ENCODE data around the gene C7.
"Not testable (repeated sequence)": the region's sequence is repeated elsewhere in the genome, so short reads cannot be mapped to it uniquely, and the experiment has no call there.

The C7 gene

GRCh38 chr5:40909264-40909663, at the start of gene C7:
Gene C7, plus strand, starts transcription at chr5:40909497. Its CDS starts 114 bp downstream, at chr5:40909611.
- no peak for TF ChIP-seq Cebpa-rat (IDR thresholded peaks at IDR 0.05)
- Histone ChIP-seq H3K27ac (no peak within 1 kb of the TSS), H3K4me3 (no peak within 1 kb of the TSS), H3K9ac (no peak within 1 kb of the TSS), H3K36me3 (no peaks in the 10 kb centered on the region), H3K4me1 (no peaks in the 10 kb centered on the region), H3K9me3 (no peaks in the 10 kb centered on the region), H3K4me2 (no peak within 1 kb of the TSS), H3K27me3 (no peaks in the 10 kb centered on the region), H4K20me1 (no peaks in the 10 kb centered on the region)

GRCh38 chr5:40860711-40861110, 48.6 kb upstream of the C7 start:
- H3K36me3 ChIP-seq, result no peaks in the 10 kb centered on the region
- no peak for TF ChIP-seq Cebpa-rat (IDR thresholded peaks at IDR 0.05)
- H3K9me3 ChIP-seq, result peaks cover 24% of the 10 kb centered on the region
- H3K4me2 ChIP-seq, result no peak overlapping the region
- no peaks in the 10 kb centered on the region for H3K4me1 ChIP-seq
- H4K20me1 ChIP-seq, result no peaks in the 10 kb centered on the region
- H3K4me3 ChIP-seq, result no peak overlapping the region
- no peaks in the 10 kb centered on the region for H3K27me3 ChIP-seq
- H3K9ac ChIP-seq, result no peak overlapping the region
- no peak overlapping the region for H3K27ac ChIP-seq

GRCh38 chr5:40865004-40865403, 44.3 kb upstream of the C7 start:
- not testable (repeated sequence) for H3K4me3 ChIP-seq, H3K27ac ChIP-seq, H3K9ac ChIP-seq, H3K4me1 ChIP-seq, H3K4me2 ChIP-seq, H3K27me3 ChIP-seq, H4K20me1 ChIP-seq, H3K36me3 ChIP-seq
- peaks cover 28% of the 10 kb centered on the region for H3K9me3 ChIP-seq

- H3K36me3 ChIP-seq, result no peaks in the 10 kb centered on the region
- no peaks in the 10 kb centered on the region for H3K27me3 ChIP-seq
- no peak overlapping the region for H3K9ac ChIP-seq
- H3K27ac ChIP-seq, result no peak overlapping the region
- no peak for TF ChIP-seq Cebpa-rat (IDR thresholded peaks at IDR 0.05)
- H4K20me1 ChIP-seq, result no peaks in the 10 kb centered on the region
- H3K4me2 ChIP-seq, result no peak overlapping the region
- H3K4me1 ChIP-seq, result no peaks in the 10 kb centered on the region
- H3K4me3 ChIP-seq, result no peak overlapping the region
- H3K9me3 ChIP-seq, result peaks cover 28% of the 10 kb centered on the region
Observed at GRCh38 chr5:40866844-40867243, 42.5 kb upstream of the C7 start.

- no peaks in the 10 kb centered on the region for H3K27me3 ChIP-seq
- H3K9ac ChIP-seq, result no peak overlapping the region
- H3K4me1 ChIP-seq, result no peaks in the 10 kb centered on the region
- H3K4me2 ChIP-seq, result no peak overlapping the region
- no peaks in the 10 kb centered on the region for H3K36me3 ChIP-seq
- TF ChIP-seq Cebpa-rat (IDR thresholded peaks at IDR 0.05), result no peak
- no peak overlapping the region for H3K27ac ChIP-seq
- H3K4me3 ChIP-seq, result no peak overlapping the region
- no peaks in the 10 kb centered on the region for H4K20me1 ChIP-seq
- peaks cover 17% of the 10 kb centered on the region for H3K9me3 ChIP-seq
Observed at GRCh38 chr5:40869384-40869783, 39.9 kb upstream of the C7 start.

- H3K4me1 ChIP-seq, result no peaks in the 10 kb centered on the region
- no peaks in the 10 kb centered on the region for H3K36me3 ChIP-seq
- no peak overlapping the region for H3K9ac ChIP-seq
- no peak for TF ChIP-seq Cebpa-rat (IDR thresholded peaks at IDR 0.05)
- H3K4me3 ChIP-seq, result no peak overlapping the region
- H3K27ac ChIP-seq, result no peak overlapping the region
- H4K20me1 ChIP-seq, result no peaks in the 10 kb centered on the region
- H3K9me3 ChIP-seq, result no peaks in the 10 kb centered on the region; the same call in 1 of the 2 replicates
- H3K4me2 ChIP-seq, result no peak overlapping the region
- H3K27me3 ChIP-seq, result no peaks in the 10 kb centered on the region
Observed at GRCh38 chr5:40871177-40871576, 38.1 kb upstream of the C7 start.

- H3K9me3 ChIP-seq, H4K20me1 ChIP-seq, H3K27me3 ChIP-seq, H3K4me3 ChIP-seq, H3K9ac ChIP-seq, H3K4me1 ChIP-seq, H3K27ac ChIP-seq, H3K4me2 ChIP-seq, H3K36me3 ChIP-seq: not testable (repeated sequence)
Observed at GRCh38 chr5:40872253-40872652, 37.0 kb upstream of the C7 start.

- no peak for TF ChIP-seq Cebpa-rat (IDR thresholded peaks at IDR 0.05)
- Histone ChIP-seq H3K27ac (no peak overlapping the region), H3K9me3 (peaks cover 5% of the 10 kb centered on the region; the same call in 1 of the 2 replicates), H3K9ac (no peak overlapping the region), H3K4me2 (no peak overlapping the region), H3K4me3 (no peak overlapping the region), H3K36me3 (no peaks in the 10 kb centered on the region), H3K4me1 (no peaks in the 10 kb centered on the region), H4K20me1 (no peaks in the 10 kb centered on the region), H3K27me3 (no peaks in the 10 kb centered on the region)
Observed at GRCh38 chr5:40873286-40873880, 35.9 kb upstream of the C7 start.

- no peaks in the 10 kb centered on the region for H3K36me3 ChIP-seq
- no peak overlapping the region for H3K4me3 ChIP-seq
- H3K9me3 ChIP-seq, result peaks cover 5% of the 10 kb centered on the region; the same call in 1 of the 2 replicates
- H3K27ac ChIP-seq, result no peak overlapping the region
- no peak overlapping the region for H3K4me2 ChIP-seq
- no peaks in the 10 kb centered on the region for H3K27me3 ChIP-seq
- H4K20me1 ChIP-seq, result no peaks in the 10 kb centered on the region
- no peak overlapping the region for H3K9ac ChIP-seq
- no peak for TF ChIP-seq Cebpa-rat (IDR thresholded peaks at IDR 0.05)
- no peaks in the 10 kb centered on the region for H3K4me1 ChIP-seq
Observed at GRCh38 chr5:40875958-40876357, 33.3 kb upstream of the C7 start.

- no peak for TF ChIP-seq Cebpa-rat (IDR thresholded peaks at IDR 0.05)
Observed at GRCh38 chr5:40877371-40877988, 31.8 kb upstream of the C7 start.

More at GRCh38 chr5:40877371-40877988, 31.8 kb upstream of the C7 start:
- Histone ChIP-seq H3K27me3 (no peaks in the 10 kb centered on the region), H3K27ac (no peak overlapping the region), H3K9me3 (peaks cover 16% of the 10 kb centered on the region), H3K4me3 (no peak overlapping the region), H4K20me1 (no peaks in the 10 kb centered on the region), H3K4me1 (no peaks in the 10 kb centered on the region), H3K4me2 (no peak overlapping the region), H3K36me3 (no peaks in the 10 kb centered on the region), H3K9ac (no peak overlapping the region)

Measured in BLaER1 (cell line).